ENCODE results near the gene KDM2B. TPM values are rescaled to one million over a fixed set of nuclear protein-coding genes. Genes with fewer than 3 reads are reported as not detected.

The KDM2B gene
- total RNA-seq, 1 donor from 2014 or later = 18.9 TPM

DNA sequence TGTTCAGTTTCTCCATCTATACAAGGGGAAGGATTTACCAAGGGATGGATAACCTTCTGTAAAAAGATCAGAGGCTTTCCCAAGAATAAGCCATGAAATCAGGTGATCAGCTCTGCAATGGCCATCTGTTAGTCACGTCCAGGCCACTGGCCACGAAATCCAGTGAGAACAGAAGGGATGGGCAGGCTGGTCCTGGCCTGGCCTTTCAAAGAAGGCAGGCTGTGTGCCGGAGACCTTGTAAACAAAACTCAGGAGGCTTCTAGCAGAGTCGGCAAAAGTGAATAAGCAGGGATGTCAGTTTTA, 112.4 kb downstream of the KDM2B start:
- TF ChIP-seq POLR2A (IDR thresholded peaks at IDR 0.05) (no peak), POLR2AphosphoS5 (IDR thresholded peaks at IDR 0.05; ENCODE audit: insufficient read depth in 1 of 2, low read depth in 1 of 2) (no peak)
- TF ChIP-seq, protein P1, sequence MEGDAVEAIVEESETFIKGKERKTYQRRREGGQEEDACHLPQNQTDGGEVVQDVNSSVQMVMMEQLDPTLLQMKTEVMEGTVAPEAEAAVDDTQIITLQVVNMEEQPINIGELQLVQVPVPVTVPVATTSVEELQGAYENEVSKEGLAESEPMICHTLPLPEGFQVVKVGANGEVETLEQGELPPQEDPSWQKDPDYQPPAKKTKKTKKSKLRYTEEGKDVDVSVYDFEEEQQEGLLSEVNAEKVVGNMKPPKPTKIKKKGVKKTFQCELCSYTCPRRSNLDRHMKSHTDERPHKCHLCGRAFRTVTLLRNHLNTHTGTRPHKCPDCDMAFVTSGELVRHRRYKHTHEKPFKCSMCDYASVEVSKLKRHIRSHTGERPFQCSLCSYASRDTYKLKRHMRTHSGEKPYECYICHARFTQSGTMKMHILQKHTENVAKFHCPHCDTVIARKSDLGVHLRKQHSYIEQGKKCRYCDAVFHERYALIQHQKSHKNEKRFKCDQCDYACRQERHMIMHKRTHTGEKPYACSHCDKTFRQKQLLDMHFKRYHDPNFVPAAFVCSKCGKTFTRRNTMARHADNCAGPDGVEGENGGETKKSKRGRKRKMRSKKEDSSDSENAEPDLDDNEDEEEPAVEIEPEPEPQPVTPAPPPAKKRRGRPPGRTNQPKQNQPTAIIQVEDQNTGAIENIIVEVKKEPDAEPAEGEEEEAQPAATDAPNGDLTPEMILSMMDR (IDR thresholded peaks at IDR 0.05) = no peak
- H3K4me3 ChIP-seq = no peak overlapping the region
- DNase-seq (ENCODE audit: extremely low spot score in 2 of 2) = no peak
- no peak overlapping the region for H3K27ac ChIP-seq
- no peaks in the 10 kb centered on the region for H3K36me3 ChIP-seq
- no peaks in the 10 kb centered on the region for H3K27me3 ChIP-seq
- peaks cover 32% of the 10 kb centered on the region for H3K4me1 ChIP-seq
- no peaks in the 10 kb centered on the region for H3K9me3 ChIP-seq
- intact Hi-C loops (cut with DNase I) = no loop called here

DNA sequence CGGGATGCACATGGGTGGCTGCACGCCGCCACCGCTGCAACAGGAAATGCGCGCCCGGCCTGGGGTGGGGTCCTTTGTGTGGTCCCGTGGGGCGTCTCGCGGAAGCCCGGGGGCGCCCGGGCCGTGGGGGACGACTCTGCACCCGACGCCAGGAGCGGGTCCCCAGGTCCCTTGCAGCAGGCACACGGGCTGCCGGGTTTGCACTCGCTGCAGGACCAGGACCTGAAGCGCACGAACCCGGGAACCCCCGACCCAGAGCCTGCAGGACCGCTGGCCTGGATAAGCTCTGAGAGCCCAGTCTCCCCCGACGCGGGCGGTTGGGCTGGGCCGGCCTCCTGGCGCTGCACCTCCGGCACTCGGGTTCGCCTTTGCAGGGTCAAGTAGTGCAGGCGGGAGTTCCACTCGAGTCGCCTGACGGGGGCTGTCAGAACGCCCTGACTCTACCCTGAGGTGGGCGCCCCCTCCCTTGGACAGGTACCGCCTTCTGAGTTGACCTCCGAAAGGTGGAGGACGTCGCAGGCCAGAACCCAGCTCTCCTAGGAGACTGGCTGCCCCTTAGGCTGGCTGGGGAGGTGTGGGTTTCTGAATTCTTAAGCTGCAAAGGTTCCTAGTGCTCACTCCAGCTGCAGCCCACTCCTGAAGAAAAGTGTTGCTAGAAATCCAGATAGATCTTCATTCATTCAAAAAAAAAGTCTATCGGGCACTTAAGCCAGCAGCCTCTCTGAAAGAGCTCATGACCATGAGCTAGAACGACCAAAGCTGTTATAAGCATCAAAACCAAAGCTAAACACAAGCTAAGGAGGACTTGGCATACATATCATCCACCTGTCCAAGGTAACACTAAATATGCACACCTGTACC, 113.0 kb downstream of the KDM2B start:
- H3K9me3 ChIP-seq = no peaks in the 10 kb centered on the region
- intact Hi-C loops (cut with DNase I) = no loop called here
- peaks cover 32% of the 10 kb centered on the region for H3K4me1 ChIP-seq
- no peak for TF ChIP-seq POLR2AphosphoS5 (IDR thresholded peaks at IDR 0.05; ENCODE audit: insufficient read depth in 1 of 2, low read depth in 1 of 2)
- TF ChIP-seq, protein P1 (IDR thresholded peaks at IDR 0.05) = no peak
- no peak for TF ChIP-seq POLR2A (IDR thresholded peaks at IDR 0.05)
- H3K27me3 ChIP-seq = no peaks in the 10 kb centered on the region
- DNase-seq (ENCODE audit: extremely low spot score in 2 of 2) = no peak
- peak overlapping the region; percentile 64 to 84 for H3K4me3 ChIP-seq
- no peak overlapping the region for H3K27ac ChIP-seq
- no peaks in the 10 kb centered on the region for H3K36me3 ChIP-seq

DNA sequence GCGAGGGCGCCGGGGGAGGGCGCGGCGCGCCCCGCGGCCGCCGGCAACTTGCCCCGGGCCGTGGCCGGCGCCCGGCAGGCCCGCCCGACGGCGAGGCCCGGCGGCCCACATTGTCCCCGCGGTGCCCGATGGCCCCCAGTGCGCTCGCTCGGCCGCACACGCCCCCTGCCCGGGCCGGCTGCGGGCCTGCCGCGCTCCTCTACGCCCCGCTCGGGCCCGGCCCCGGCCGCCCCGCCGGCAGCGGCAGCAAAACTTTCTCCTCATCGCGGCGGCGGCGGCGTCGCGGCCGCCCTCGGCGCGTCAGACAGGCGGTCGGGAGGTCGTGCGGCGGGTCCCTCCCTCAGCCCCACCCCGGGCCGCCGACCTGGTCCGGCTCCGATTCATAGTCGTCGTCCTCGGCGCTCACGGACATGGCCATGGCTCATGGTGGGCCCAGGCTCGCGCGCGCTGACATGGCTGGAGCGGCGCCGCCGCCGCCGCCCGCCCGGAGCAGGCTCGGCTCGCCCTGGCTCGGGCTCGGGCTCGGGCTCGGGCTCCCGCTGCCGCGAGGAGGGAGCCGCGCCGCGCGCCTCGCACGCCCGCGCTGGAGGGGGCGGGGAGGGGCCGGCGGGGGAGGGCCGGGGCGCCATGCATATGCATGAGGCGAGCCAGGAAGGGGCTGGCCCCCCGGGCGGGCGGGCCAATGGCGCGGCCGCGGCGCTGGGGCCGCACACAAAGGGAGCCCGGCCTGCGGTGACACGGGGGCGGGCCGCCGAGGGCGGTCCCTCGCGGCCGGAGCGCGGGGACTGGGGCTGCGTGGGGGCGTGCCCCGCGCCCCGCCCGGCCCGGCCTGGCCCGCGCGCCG, 113.8 kb downstream of the KDM2B start:
- intact Hi-C loops (cut with DNase I) = no loop called here
- no peak for DNase-seq (ENCODE audit: extremely low spot score in 2 of 2)
- H3K36me3 ChIP-seq = no peaks in the 10 kb centered on the region
- H3K27ac ChIP-seq = peak overlapping the region; percentile 76
- no peaks in the 10 kb centered on the region for H3K27me3 ChIP-seq
- no peaks in the 10 kb centered on the region for H3K9me3 ChIP-seq
- peak overlapping the region; percentile 64 to 84 for H3K4me3 ChIP-seq
- peaks cover 32% of the 10 kb centered on the region for H3K4me1 ChIP-seq
- TF ChIP-seq POLR2A (IDR thresholded peaks at IDR 0.05) = peak in 1 of 2 donors; percentile 40
- no peak for TF ChIP-seq POLR2AphosphoS5 (IDR thresholded peaks at IDR 0.05; ENCODE audit: insufficient read depth in 1 of 2, low read depth in 1 of 2)
- TF ChIP-seq, protein P1 (IDR thresholded peaks at IDR 0.05) = no peak

DNA sequence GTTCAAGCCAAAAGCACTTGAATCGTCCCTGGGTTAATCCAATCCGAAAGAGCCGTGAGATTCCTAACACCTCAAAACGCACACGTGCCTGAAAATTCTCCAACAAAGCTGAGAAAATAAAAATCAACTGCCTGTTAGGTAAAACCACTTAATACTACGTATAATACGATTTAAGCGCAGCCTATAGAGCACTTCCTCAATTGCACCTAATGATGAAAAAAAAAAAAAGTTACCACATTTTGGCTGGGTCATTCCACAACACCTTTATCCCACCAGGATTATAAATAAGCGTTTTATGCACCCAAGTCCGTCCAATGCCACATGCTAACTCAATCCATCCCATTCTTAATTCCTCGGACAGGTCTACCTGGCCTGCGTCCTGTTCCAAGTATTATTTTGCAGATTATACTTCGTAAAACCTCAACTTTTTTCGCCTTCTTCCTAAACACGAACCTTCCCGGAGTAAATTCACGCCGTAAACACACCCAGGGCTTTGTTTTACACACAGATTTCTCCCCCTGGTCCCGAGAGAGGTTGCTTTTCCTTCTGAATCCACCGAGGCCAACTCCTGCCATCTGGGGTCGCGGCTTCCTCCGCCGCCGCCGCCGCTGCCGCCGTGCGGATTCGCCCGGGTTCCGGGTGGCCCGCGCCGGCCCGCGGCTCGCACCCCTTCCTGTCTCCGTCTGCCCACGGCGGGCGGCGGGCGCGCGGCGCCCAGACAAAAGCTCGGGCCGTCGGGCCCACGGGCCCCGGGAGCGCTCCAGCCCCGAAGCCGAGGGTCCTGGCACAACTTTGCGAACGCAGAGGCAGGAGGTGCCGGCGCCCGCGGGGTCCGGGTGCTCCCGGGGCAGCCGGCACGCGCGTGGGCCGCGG, 114.7 kb downstream of the KDM2B start:
- no peak for DNase-seq (ENCODE audit: extremely low spot score in 2 of 2)
- peaks cover 32% of the 10 kb centered on the region for H3K4me1 ChIP-seq
- TF ChIP-seq, protein P1 (IDR thresholded peaks at IDR 0.05) = no peak
- H3K27ac ChIP-seq = peak overlapping the region; percentile 7
- no peaks in the 10 kb centered on the region for H3K9me3 ChIP-seq
- peak overlapping the region; percentile 57 to 84 for H3K4me3 ChIP-seq
- H3K27me3 ChIP-seq = no peaks in the 10 kb centered on the region
- intact Hi-C loops (cut with DNase I) = no loop called here
- H3K36me3 ChIP-seq = no peaks in the 10 kb centered on the region

Measured in vagina (tissue), 2 donors.